Caco-2 (cell line): Measurements from ENCODE around the gene STAB2. TPM values are rescaled to one million over a fixed set of nuclear protein-coding genes. Genes with fewer than 3 reads are reported as not detected.

Experiments
- BruUV-seq: library from RNA; stranded (reverse); fragments of 400-500 nt; replicated peaks from 2 replicates; lab custom pipeline; 2021; lab: Mats Ljungman, UMichigan
- CTCF ChIA-PET: fragments of 300-600 bp; sonication (Branson Sonifier 250); formaldehyde crosslinking; loops from one replicate; lab custom pipeline; 2022; ENCODE audit warnings: antibody characterized with exemption; lab: Charles Lee
- POLR2A ChIA-PET: fragments of 300-600 bp; sonication (Branson Sonifier 250); formaldehyde crosslinking; loops from one replicate; lab custom pipeline; 2022; ENCODE audit warnings: antibody characterized with exemption; lab: Charles Lee
- DNase-seq, 2 experiments: peaks; one replicate each; pipeline versions ENCODE4 v3.0.0 to v3.0.0-alpha.2; 2020 to 2022
- H3K27me3 ChIP-seq: replicated peaks from 2 replicates; pipeline ENCODE4 v1.6.0; 2011; ENCODE audit warnings: low read length; ENCODE audit not compliant: control insufficient read depth, insufficient read depth
- H3K36me3 ChIP-seq: 2 replicates; pipeline ENCODE4 v1.5.1; 2011; ENCODE audit warnings: low read length; ENCODE audit not compliant: control insufficient read depth, insufficient read depth
- H3K4me1 ChIP-seq: fragments of 250-450 bp; sonication (Bioruptor Pico); 2 replicates; pipeline ENCODE4 v1.5.1; 2020; ENCODE audit warnings: mild to moderate bottlenecking
- H3K4me3 ChIP-seq: 2 replicates; pipeline ENCODE4 v1.5.1; 2011; ENCODE audit warnings: low read depth, mild to moderate bottlenecking, control low read depth, low read length
- H3K9me3 ChIP-seq: fragments of 250-450 bp; sonication (Bioruptor Pico); 2 replicates; pipeline ENCODE4 v1.5.1; 2020; ENCODE audit warnings: mild to moderate bottlenecking, moderate library complexity
- H3K27ac Mint-ChIP-seq: one replicate; pipeline ENCODE4 v1.8.0; 2022; ENCODE audit warnings: mixed read lengths; ENCODE audit not compliant: unreplicated experiment
- H3K27me3 Mint-ChIP-seq: one replicate; pipeline ENCODE4 v1.8.0; 2022; ENCODE audit warnings: mixed read lengths; ENCODE audit not compliant: insufficient read depth, unreplicated experiment
- H3K36me3 Mint-ChIP-seq: one replicate; pipeline ENCODE4 v1.8.0; 2022; ENCODE audit warnings: mild to moderate bottlenecking, mixed read lengths; ENCODE audit not compliant: insufficient read depth, unreplicated experiment
- H3K4me1 Mint-ChIP-seq: one replicate; pipeline ENCODE4 v1.8.0; 2022; ENCODE audit warnings: low read depth, mixed read lengths; ENCODE audit not compliant: unreplicated experiment
- H3K4me3 Mint-ChIP-seq: one replicate; pipeline ENCODE4 v1.8.0; 2022; ENCODE audit warnings: mild to moderate bottlenecking, moderate library complexity, mixed read lengths; ENCODE audit not compliant: unreplicated experiment
- H3K9me3 Mint-ChIP-seq: one replicate; pipeline ENCODE4 v1.8.0; 2022; ENCODE audit warnings: mixed read lengths; ENCODE audit not compliant: unreplicated experiment
- CTCF ChIP-seq, 2 experiments: fragments of 200-600 bp in 1 of 2; IDR thresholded peaks; 1 replicate in 1 of 2; 2 replicates in 1 of 2; pipeline versions ENCODE4 v1.5.1 to v1.8.0; 2011 to 2022; ENCODE audit warnings: antibody characterized with exemption in 1 of 2, control low read depth in 1 of 2, inconsistent platforms in 1 of 2, low read depth in 1 of 2, low read length in 1 of 2, mild to moderate bottlenecking in 1 of 2, moderate library complexity in 1 of 2; ENCODE audit not compliant: insufficient read depth in 1 of 2, severe bottlenecking in 1 of 2, unreplicated experiment in 1 of 2
- intact Hi-C: fragments of 100-400 bp; cut with micrococcal nuclease; formaldehyde crosslinking; loops from one replicate; pipeline ENCODE4 v1.10.0; 2022; ENCODE audit not compliant: unreplicated experiment
- total RNA-seq: library from RNA; stranded (reverse); gene quantifications from 2 replicates; pipeline ENCODE4 v1.2.3, GENCODE V29; 2022

Gene STAB2
- total RNA-seq, 1 experiment from 2014 or later = 0.25 TPM

- Mint-ChIP-seq H3K27ac (no peak overlapping the region), H3K27me3 (peaks cover 4% of the 10 kb centered on the region), H3K4me1 (peaks cover 8% of the 10 kb centered on the region), H3K4me3 (no peak overlapping the region), H3K36me3 (no peaks in the 10 kb centered on the region), H3K9me3 (peaks cover 10% of the 10 kb centered on the region)
- no peaks in the 10 kb centered on the region for H3K9me3 ChIP-seq
- ChIA-PET POLR2A (no interaction called here), CTCF (no interaction called here)
- TF ChIP-seq CTCF (IDR thresholded peaks at IDR 0.05; ENCODE audit: insufficient read depth in 1 of 2, low read depth in 1 of 2, low read length in 1 of 2, severe bottlenecking in 1 of 2, unreplicated experiment in 1 of 2) = no peak
- H3K4me3 ChIP-seq = no peak overlapping the region
- no peaks in the 10 kb centered on the region for H3K36me3 ChIP-seq
- H3K4me1 ChIP-seq = no peaks in the 10 kb centered on the region
- H3K27me3 ChIP-seq = no peaks in the 10 kb centered on the region
- no peak for DNase-seq
- intact Hi-C loops = no loop called here
- BruUV-seq = no TSS peak
Observed at GRCh38 chr12:103654816-103655215, 67.7 kb downstream of the STAB2 start.

- peaks cover 11% of the 10 kb centered on the region for H3K27me3 Mint-ChIP-seq
- CTCF ChIA-PET = interaction anchor here (0.8 kb wide), 1 partner anchor 10 kb away, joined by 4 read pairs; no protein-coding TSS in a partner anchor
- peaks cover 8% of the 10 kb centered on the region for H3K4me1 Mint-ChIP-seq
Observed at GRCh38 chr12:103656291-103656690, 69.2 kb downstream of the STAB2 start.

GRCh38 chr12:103657331-103657730 is 70.3 kb downstream of the STAB2 start:
- no peaks in the 10 kb centered on the region for H3K36me3 Mint-ChIP-seq
- H3K9me3 Mint-ChIP-seq = peaks cover 10% of the 10 kb centered on the region
- no peaks in the 10 kb centered on the region for H3K9me3 ChIP-seq
- peaks cover 8% of the 10 kb centered on the region for H3K4me1 Mint-ChIP-seq
- no peak overlapping the region for H3K4me3 Mint-ChIP-seq
- CTCF ChIA-PET = no interaction called here
- H3K4me3 ChIP-seq = no peak overlapping the region
- POLR2A ChIA-PET = no interaction called here
- no peak overlapping the region for H3K27ac Mint-ChIP-seq
- no peak for TF ChIP-seq CTCF (IDR thresholded peaks at IDR 0.05; ENCODE audit: insufficient read depth in 1 of 2, low read depth in 1 of 2, low read length in 1 of 2, severe bottlenecking in 1 of 2, unreplicated experiment in 1 of 2)
- no peaks in the 10 kb centered on the region for H3K36me3 ChIP-seq
- BruUV-seq = no TSS peak
- H3K27me3 Mint-ChIP-seq = peaks cover 17% of the 10 kb centered on the region
- no peak for DNase-seq
- H3K4me1 ChIP-seq = no peaks in the 10 kb centered on the region
- intact Hi-C loops = no loop called here
- H3K27me3 ChIP-seq = no peaks in the 10 kb centered on the region

More at GRCh38 chr12:103656291-103656690, 69.2 kb downstream of the STAB2 start:
- no peaks in the 10 kb centered on the region for H3K27me3 ChIP-seq
- BruUV-seq = no TSS peak
- H3K4me3 ChIP-seq = no peak overlapping the region
- POLR2A ChIA-PET = no interaction called here
- H3K4me1 ChIP-seq = no peaks in the 10 kb centered on the region
- no peak for TF ChIP-seq CTCF (IDR thresholded peaks at IDR 0.05; ENCODE audit: insufficient read depth in 1 of 2, low read depth in 1 of 2, low read length in 1 of 2, severe bottlenecking in 1 of 2, unreplicated experiment in 1 of 2)
- H3K36me3 ChIP-seq = no peaks in the 10 kb centered on the region
- DNase-seq = no peak
- no peaks in the 10 kb centered on the region for H3K9me3 ChIP-seq
- Mint-ChIP-seq H3K36me3 (no peaks in the 10 kb centered on the region), H3K9me3 (peaks cover 10% of the 10 kb centered on the region), H3K27ac (no peak overlapping the region), H3K4me3 (no peak overlapping the region)
- intact Hi-C loops = no loop called here
